Skeletal muscle satellite cell (primary cell): ENCODE data around the gene RPAP3. TPM values are rescaled to one million over a fixed set of nuclear protein-coding genes. Genes with fewer than 3 reads are reported as not detected.

Experiments used
- H3K27me3 ChIP-seq: 2 replicates; pipeline ENCODE4 v1.7.0; 2013; ENCODE audit warnings: low read length; ENCODE audit not compliant: control insufficient read depth, insufficient read depth
- H3K36me3 ChIP-seq: 2 replicates; pipeline ENCODE4 v1.7.0; 2013; ENCODE audit warnings: mild to moderate bottlenecking, control low read depth, low read length; ENCODE audit not compliant: insufficient read depth
- H3K4me1 ChIP-seq: 2 replicates; pipeline ENCODE4 v1.7.0; 2013; ENCODE audit warnings: low read length; ENCODE audit not compliant: control insufficient read depth, insufficient read depth
- H3K4me2 ChIP-seq: 2 replicates; pipeline ENCODE4 v1.7.0; 2013; ENCODE audit warnings: mild to moderate bottlenecking, low read length
- H3K4me3 ChIP-seq: 2 replicates; pipeline ENCODE4 v1.7.0; 2013; ENCODE audit warnings: low read length
- H3K9ac ChIP-seq: 2 replicates; pipeline ENCODE4 v1.7.0; 2013; ENCODE audit warnings: mild to moderate bottlenecking, low read depth, low read length, moderate library complexity
- H3K9me3 ChIP-seq: replicated peaks from 2 replicates; pipeline ENCODE4 v1.7.0; 2013; ENCODE audit warnings: mild to moderate bottlenecking, control low read depth, low read length
- total RNA-seq: library from RNA; depleted of rRNA; stranded (reverse); fragments of >200 nt; gene quantifications from 2 replicates; pipeline ENCODE4 v1.2.3, GENCODE V29; 2012; rRNA removed

RPAP3 gene, protein sequence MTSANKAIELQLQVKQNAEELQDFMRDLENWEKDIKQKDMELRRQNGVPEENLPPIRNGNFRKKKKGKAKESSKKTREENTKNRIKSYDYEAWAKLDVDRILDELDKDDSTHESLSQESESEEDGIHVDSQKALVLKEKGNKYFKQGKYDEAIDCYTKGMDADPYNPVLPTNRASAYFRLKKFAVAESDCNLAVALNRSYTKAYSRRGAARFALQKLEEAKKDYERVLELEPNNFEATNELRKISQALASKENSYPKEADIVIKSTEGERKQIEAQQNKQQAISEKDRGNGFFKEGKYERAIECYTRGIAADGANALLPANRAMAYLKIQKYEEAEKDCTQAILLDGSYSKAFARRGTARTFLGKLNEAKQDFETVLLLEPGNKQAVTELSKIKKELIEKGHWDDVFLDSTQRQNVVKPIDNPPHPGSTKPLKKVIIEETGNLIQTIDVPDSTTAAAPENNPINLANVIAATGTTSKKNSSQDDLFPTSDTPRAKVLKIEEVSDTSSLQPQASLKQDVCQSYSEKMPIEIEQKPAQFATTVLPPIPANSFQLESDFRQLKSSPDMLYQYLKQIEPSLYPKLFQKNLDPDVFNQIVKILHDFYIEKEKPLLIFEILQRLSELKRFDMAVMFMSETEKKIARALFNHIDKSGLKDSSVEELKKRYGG
- total RNA-seq, result 14.6 and 18.5 TPM in 2 replicates

DNA sequence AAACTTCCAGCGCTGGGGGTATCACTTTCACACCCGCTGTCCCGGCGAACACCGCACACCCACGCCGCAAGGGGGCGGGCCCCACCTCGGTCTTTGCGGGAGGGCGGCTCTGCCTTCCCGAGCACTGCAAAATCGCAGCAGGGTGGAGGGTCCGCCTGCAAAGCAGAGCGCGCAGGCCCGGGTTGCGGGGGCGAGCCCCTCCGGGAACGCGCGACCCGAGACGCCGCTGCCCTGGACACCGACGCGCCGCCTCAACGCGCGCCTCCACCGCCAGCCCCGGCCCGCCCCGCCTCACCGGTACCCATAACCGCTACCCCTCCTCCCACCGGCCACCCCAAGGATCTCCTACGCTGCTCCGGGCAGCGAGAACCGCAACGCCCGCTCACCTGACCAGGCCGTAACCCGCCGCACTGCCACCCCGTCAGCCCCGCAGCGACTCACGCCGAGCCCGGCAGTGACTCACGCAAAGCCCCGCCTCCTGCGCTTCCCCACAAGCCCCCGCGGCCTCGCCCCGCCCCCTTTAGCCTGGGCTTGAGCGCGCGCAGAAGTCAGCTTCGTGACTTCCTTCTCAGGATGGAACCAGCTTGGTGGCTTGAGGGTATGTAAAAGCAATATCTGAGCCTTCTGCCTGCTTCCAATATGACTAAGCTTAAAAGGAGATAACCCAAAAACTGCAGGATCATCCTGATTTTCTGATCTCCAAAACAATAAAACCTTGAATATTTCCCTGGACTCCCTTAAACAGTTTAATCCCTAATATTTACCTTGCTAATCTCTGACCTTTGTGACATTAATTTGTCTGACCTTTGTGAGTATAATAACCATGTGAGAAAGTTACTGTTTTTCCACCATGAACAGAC is at the start of gene RPAP3:
RPAP3 (minus strand) TSS at position 465 of the 860 bp plus-strand sequence. CDS start 3,190 bp downstream, outside the sequence.
- H3K4me1 ChIP-seq, result peaks cover 3% of the 10 kb centered on the region

GRCh38 chr12:47754881-47755280 is 49.1 kb upstream of the RPAP3 start:
- H3K4me1 ChIP-seq, result peaks cover 65% of the 10 kb centered on the region
- H3K4me2 ChIP-seq, result no peak overlapping the region
- H3K4me3 ChIP-seq, result no peak overlapping the region
- no peak overlapping the region for H3K9ac ChIP-seq
- no peaks in the 10 kb centered on the region for H3K27me3 ChIP-seq
- no peaks in the 10 kb centered on the region for H3K36me3 ChIP-seq
- H3K9me3 ChIP-seq, result no peaks in the 10 kb centered on the region

More for the DNA sequence above, at the start of gene RPAP3:
- Histone ChIP-seq H3K36me3 (peaks cover 7% of the 10 kb centered on the region), H3K9me3 (no peaks in the 10 kb centered on the region), H3K4me3 (peak within 1 kb of the TSS; percentile 84), H3K9ac (peak within 1 kb of the TSS; percentile 85), H3K4me2 (peak within 1 kb of the TSS; percentile 84), H3K27me3 (no peaks in the 10 kb centered on the region)

DNA sequence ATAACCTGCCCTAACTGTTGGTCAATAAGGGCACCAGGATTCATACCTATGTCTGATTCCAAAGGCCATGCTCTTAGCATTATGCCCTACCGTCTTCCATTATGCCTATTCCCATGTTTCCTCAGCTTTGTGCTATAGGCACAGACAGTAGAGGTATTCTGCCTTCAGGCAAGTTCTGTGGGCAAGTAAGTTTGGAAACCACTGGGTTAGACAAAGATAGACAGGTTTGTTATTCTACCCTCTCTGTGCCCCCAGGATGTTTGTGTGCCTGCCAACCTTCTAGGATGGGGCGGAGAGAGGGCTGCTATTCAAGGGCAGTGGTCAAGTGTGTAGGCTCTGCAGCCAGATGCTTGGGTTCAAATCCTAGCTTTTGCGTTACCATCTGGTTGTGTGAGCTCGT is 48.3 kb upstream of the RPAP3 start:
- Histone ChIP-seq H3K27me3 (no peaks in the 10 kb centered on the region), H3K9ac (no peak overlapping the region), H3K36me3 (no peaks in the 10 kb centered on the region), H3K9me3 (no peaks in the 10 kb centered on the region), H3K4me3 (no peak overlapping the region), H3K4me2 (peak overlapping the region; percentile 30), H3K4me1 (peaks cover 59% of the 10 kb centered on the region)

DNA sequence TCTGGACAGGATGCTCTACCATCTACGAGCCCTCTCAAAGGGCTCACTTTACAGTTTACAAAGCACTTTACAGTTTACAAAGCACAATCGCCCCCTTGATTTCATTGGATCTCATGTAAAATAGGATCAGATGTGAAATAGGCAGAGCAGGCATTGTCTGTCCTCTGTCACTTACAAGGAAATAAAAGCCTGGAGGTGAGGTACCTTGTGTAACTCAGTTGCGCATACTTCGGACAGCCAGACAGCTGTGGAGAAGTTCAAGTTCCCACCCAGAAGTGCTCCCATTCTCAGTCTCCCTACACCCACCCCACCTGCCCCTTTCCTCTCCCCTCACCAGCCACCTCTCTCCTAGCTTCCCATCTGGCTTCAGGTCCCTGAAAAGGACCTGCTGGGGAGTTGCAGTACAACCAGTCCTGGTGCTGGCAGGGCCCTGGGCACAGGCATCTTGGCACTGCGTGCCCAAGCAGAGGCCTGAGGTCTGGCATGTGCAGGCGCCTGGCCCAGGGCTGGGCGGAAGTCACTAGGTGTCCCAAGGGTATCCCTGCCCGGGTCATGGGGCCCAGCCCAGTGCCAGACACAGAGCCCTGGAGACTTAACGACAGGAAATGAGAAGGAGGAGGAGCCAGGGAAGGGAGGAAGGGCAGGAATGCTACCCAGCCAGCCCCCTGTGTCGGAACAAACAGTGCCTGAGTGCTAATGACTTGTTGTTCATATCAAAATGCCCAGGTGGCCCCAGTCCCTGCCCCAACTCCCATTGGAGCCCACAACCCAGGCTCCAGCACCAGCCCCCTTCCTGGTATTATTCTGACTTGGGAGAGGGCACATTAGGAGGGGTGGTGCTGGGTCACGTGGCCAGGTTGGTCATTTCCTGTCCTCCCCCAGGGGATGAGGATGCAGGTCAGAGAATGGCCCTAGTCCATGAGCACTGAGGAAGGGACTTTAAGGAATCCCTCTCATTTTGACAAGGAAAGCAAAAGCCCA is 47.5 kb upstream of the RPAP3 start:
- Histone ChIP-seq H3K4me2 (peak overlapping the region; percentile 30), H3K36me3 (no peaks in the 10 kb centered on the region), H3K9ac (peak overlapping the region; percentile 20), H3K27me3 (no peaks in the 10 kb centered on the region), H3K4me1 (peaks cover 56% of the 10 kb centered on the region), H3K4me3 (peak overlapping the region; percentile 5), H3K9me3 (no peaks in the 10 kb centered on the region)

GRCh38 chr12:47752552-47752951 is 46.7 kb upstream of the RPAP3 start:
- H3K4me1 ChIP-seq, result peaks cover 48% of the 10 kb centered on the region
- H3K9me3 ChIP-seq, result no peaks in the 10 kb centered on the region
- H3K4me3 ChIP-seq, result peak overlapping the region; percentile 5
- H3K27me3 ChIP-seq, result no peaks in the 10 kb centered on the region
- peak overlapping the region; percentile 30 for H3K4me2 ChIP-seq
- no peaks in the 10 kb centered on the region for H3K36me3 ChIP-seq
- peak overlapping the region; percentile 20 for H3K9ac ChIP-seq

GRCh38 chr12:47752121-47752520 is 46.3 kb upstream of the RPAP3 start:
- Histone ChIP-seq H3K4me2 (no peak overlapping the region), H3K9ac (no peak overlapping the region), H3K4me3 (no peak overlapping the region), H3K36me3 (no peaks in the 10 kb centered on the region), H3K9me3 (no peaks in the 10 kb centered on the region), H3K4me1 (peaks cover 44% of the 10 kb centered on the region), H3K27me3 (no peaks in the 10 kb centered on the region)

- Histone ChIP-seq H3K4me2 (no peak overlapping the region), H3K4me1 (peaks cover 41% of the 10 kb centered on the region), H3K27me3 (no peaks in the 10 kb centered on the region), H3K4me3 (no peak overlapping the region), H3K9me3 (no peaks in the 10 kb centered on the region), H3K36me3 (no peaks in the 10 kb centered on the region), H3K9ac (no peak overlapping the region)
Observed at GRCh38 chr12:47751561-47751960, 45.7 kb upstream of the RPAP3 start.

DNA sequence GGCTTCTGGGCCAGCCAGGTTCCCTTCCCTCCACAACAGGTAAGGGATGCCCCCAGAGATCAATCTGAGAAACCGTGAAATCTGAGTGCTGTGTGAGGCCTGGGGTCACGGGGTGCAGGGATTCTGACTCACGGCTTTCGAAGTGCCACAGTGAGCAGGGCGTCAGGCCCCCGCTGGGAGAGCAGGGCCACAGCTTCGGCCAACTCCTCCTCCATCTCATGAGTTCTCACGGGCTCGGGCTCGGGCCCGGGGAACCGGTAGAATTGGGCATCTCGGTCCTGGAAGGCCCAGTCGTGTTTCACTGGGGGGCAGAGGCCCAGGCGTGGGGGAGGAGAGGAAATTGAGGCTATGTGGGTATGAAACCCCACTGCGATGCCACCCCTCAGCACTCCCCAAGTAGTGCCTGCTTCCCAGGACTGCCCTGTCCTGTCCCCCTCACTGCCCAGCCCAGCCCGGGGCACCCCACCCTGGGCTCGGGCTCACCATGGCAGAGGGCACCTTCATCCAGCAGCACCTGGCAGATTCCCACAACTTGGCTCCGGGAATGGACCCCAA is 45.2 kb upstream of the RPAP3 start:
- Histone ChIP-seq H3K36me3 (no peaks in the 10 kb centered on the region), H3K9ac (no peak overlapping the region), H3K27me3 (no peaks in the 10 kb centered on the region), H3K4me2 (no peak overlapping the region), H3K4me1 (peaks cover 41% of the 10 kb centered on the region), H3K9me3 (no peaks in the 10 kb centered on the region), H3K4me3 (no peak overlapping the region)

GRCh38 chr12:47750229-47750798 is 44.5 kb upstream of the RPAP3 start:
- Histone ChIP-seq H3K4me3 (no peak overlapping the region), H3K9me3 (no peaks in the 10 kb centered on the region), H3K36me3 (no peaks in the 10 kb centered on the region), H3K27me3 (peaks cover under 1% of the 10 kb centered on the region), H3K4me1 (peaks cover 36% of the 10 kb centered on the region), H3K4me2 (no peak overlapping the region), H3K9ac (no peak overlapping the region)

- peaks cover 10% of the 10 kb centered on the region for H3K27me3 ChIP-seq
- H3K4me1 ChIP-seq, result peaks cover 22% of the 10 kb centered on the region
- H3K9ac ChIP-seq, result no peak overlapping the region
- no peak overlapping the region for H3K4me3 ChIP-seq
- no peaks in the 10 kb centered on the region for H3K36me3 ChIP-seq
- H3K4me2 ChIP-seq, result no peak overlapping the region
- H3K9me3 ChIP-seq, result no peaks in the 10 kb centered on the region
Observed at GRCh38 chr12:47748899-47749298, 43.1 kb upstream of the RPAP3 start.
